Gastroesophageal sphincter (tissue), 4 donors: ENCODE data around the gene FHIT. TPM values are rescaled to one million over a fixed set of nuclear protein-coding genes. Genes with fewer than 3 reads are reported as not detected.

Experiments
- ATAC-seq: fragments of 150-250 bp; one replicate; pipeline ENCODE4 v1.9.1; 2016; ENCODE audit warnings: mild to moderate bottlenecking, moderate library complexity
- H3K27ac ChIP-seq, 4 donors: fragments of 200-600 bp; sonication (generic) in 3 of 4; 1 replicate in 3 of 4; 2 replicates in 1 of 4; pipeline ENCODE4 v1.5.1; 2016 to 2019
- H3K27me3 ChIP-seq: fragments of 200-600 bp; sonication (generic); one replicate; pipeline ENCODE4 v1.5.1; 2019
- H3K36me3 ChIP-seq, 2 donors: fragments of 200-600 bp; sonication (generic); one replicate each; pipeline ENCODE4 v1.5.1; 2019; ENCODE audit warnings: control low read depth in 1 of 2
- H3K4me1 ChIP-seq, 3 donors: fragments of 200-600 bp; sonication (generic); 1 replicate in 2 of 3; 2 replicates in 1 of 3; pipeline ENCODE4 v1.5.1; 2016 to 2019; ENCODE audit warnings: control low read depth in 2 of 3
- H3K4me3 ChIP-seq, 2 donors: fragments of 200-600 bp; sonication (generic); one replicate each; pipeline ENCODE4 v1.5.1; 2019; ENCODE audit warnings: mild to moderate bottlenecking in 1 of 2, moderate library complexity in 1 of 2
- H3K9me3 ChIP-seq, 3 donors: fragments of 200-600 bp; sonication (generic); one replicate each; pipeline ENCODE4 v1.5.1; 2017 to 2019; ENCODE audit warnings: control low read depth in 2 of 3
- CTCF ChIP-seq, 4 experiments: fragments of 200-600 bp in 2 of 4; fragments of 450-650 bp in 2 of 4; sonication (generic) in 1 of 4; IDR thresholded peaks; one replicate each; pipeline ENCODE4 v1.5.1; 2017 to 2019; ENCODE audit warnings: antibody characterized with exemption in 4 of 4, mild to moderate bottlenecking in 2 of 4, moderate library complexity in 2 of 4
- EP300 ChIP-seq: sonication (generic); formaldehyde crosslinking; IDR thresholded peaks from one replicate; pipeline ENCODE4 v1.6.1; 2017; ENCODE audit warnings: antibody characterized with exemption, mild to moderate bottlenecking
- POLR2A ChIP-seq, 2 donors: fragments of 450-650 bp; IDR thresholded peaks; one replicate each; pipeline ENCODE4 v1.6.1; 2017; ENCODE audit warnings: antibody characterized with exemption in 2 of 2, mild to moderate bottlenecking in 2 of 2, moderate library complexity in 1 of 2
- POLR2AphosphoS5 ChIP-seq: sonication (generic); formaldehyde crosslinking; IDR thresholded peaks from one replicate; pipeline ENCODE4 v1.6.1; 2017; ENCODE audit warnings: antibody characterized with exemption
- WGBS, 2 donors: methylation state at CpG; one replicate each; pipeline ENCODE4 v1.1.5; 2018; ENCODE audit warnings: low coverage in 1 of 2; 5-methylcytosine and 5-hydroxymethylcytosine counted together
- total RNA-seq, 4 donors: library from RNA; depleted of rRNA; stranded (reverse); fragments of >200 nt; gene quantifications; one replicate each; pipeline ENCODE4 v1.1.0, GENCODE V29; 2016

Gene FHIT
- total RNA-seq, 4 donors from 2014 or later, result 1.4 to 7.3 (median 3.9) TPM

GRCh38 chr3:60025096-60026050 lies 1225.9 kb downstream of the FHIT start:
- WGBS, 2 donors, result 60 to 72% methylated on average over 3 of the region's 3 CpGs
- TF ChIP-seq POLR2AphosphoS5, result no peak
- no peak for TF ChIP-seq POLR2A (IDR thresholded peaks at IDR 0.05)
- no peak for TF ChIP-seq EP300
- TF ChIP-seq CTCF (IDR thresholded peaks at IDR 0.05), result no peak
- H3K27me3 ChIP-seq, result no peaks in the 10 kb centered on the region

GRCh38 chr3:60024400-60024799 lies 1226.9 kb downstream of the FHIT start:
- H3K4me3 ChIP-seq, result no peak overlapping the region
- H3K27ac ChIP-seq, result no peak overlapping the region
- no peaks in the 10 kb centered on the region for H3K9me3 ChIP-seq
- TF ChIP-seq CTCF (IDR thresholded peaks at IDR 0.05), result no peak
- no peak for TF ChIP-seq EP300
- no peak for TF ChIP-seq POLR2AphosphoS5
- no peak for TF ChIP-seq POLR2A (IDR thresholded peaks at IDR 0.05)
- no peak for ATAC-seq
- H3K27me3 ChIP-seq, result no peaks in the 10 kb centered on the region
- WGBS, 2 donors, result 88 to 93% methylated on average over 2 of the region's 2 CpGs
- peaks cover 0 to 11% (median 0%) of the 10 kb centered on the region in 3 donors for H3K4me1 ChIP-seq
- H3K36me3 ChIP-seq, result no peaks in the 10 kb centered on the region

More at GRCh38 chr3:60025096-60026050, 1225.9 kb downstream of the FHIT start:
- H3K9me3 ChIP-seq, result no peaks in the 10 kb centered on the region
- H3K4me1 ChIP-seq, result peaks cover 0 to 11% (median 0%) of the 10 kb centered on the region in 3 donors
- no peaks in the 10 kb centered on the region for H3K36me3 ChIP-seq
- no peak for ATAC-seq
- H3K27ac ChIP-seq, result no peak overlapping the region
- no peak overlapping the region for H3K4me3 ChIP-seq

GRCh38 chr3:60023189-60023588 lies 1228.1 kb downstream of the FHIT start:
- ATAC-seq, result no peak
- Histone ChIP-seq H3K4me1 (peaks cover 0 to 11% (median 0%) of the 10 kb centered on the region in 3 donors), H3K4me3 (no peak overlapping the region), H3K9me3 (no peaks in the 10 kb centered on the region), H3K27me3 (no peaks in the 10 kb centered on the region), H3K36me3 (no peaks in the 10 kb centered on the region), H3K27ac (no peak overlapping the region)
- TF ChIP-seq EP300 (no peak), POLR2AphosphoS5 (no peak), CTCF (IDR thresholded peaks at IDR 0.05) (no peak), POLR2A (IDR thresholded peaks at IDR 0.05) (no peak)

- H3K9me3 ChIP-seq, result no peaks in the 10 kb centered on the region
- TF ChIP-seq EP300, result no peak
- TF ChIP-seq POLR2AphosphoS5, result no peak
- TF ChIP-seq CTCF (IDR thresholded peaks at IDR 0.05), result no peak
- TF ChIP-seq POLR2A (IDR thresholded peaks at IDR 0.05), result no peak
- H3K4me1 ChIP-seq, result no peaks in the 10 kb centered on the region
- ATAC-seq, result no peak
- no peaks in the 10 kb centered on the region for H3K27me3 ChIP-seq
- H3K4me3 ChIP-seq, result no peak overlapping the region
- whole genome bisulfite sequencing, 2 donors, result 72 to 86% methylated on average over 1 to 2 of the region's 2 CpGs
- no peaks in the 10 kb centered on the region for H3K36me3 ChIP-seq
- H3K27ac ChIP-seq, result no peak overlapping the region
Observed at GRCh38 chr3:60017631-60018030, 1233.6 kb downstream of the FHIT start.
